H9 (cell line): ENCODE results near the gene ST8SIA5. TPM values are rescaled to one million over a fixed set of nuclear protein-coding genes. Genes with fewer than 3 reads are reported as not detected.

Experiments
- DNase-seq: peaks from one replicate; pipeline ENCODE4 v3.0.0-alpha.2; 2017
- H2AFZ ChIP-seq: one replicate; pipeline ENCODE4 v1.6.1; 2013; ENCODE audit warnings: mild to moderate bottlenecking, low read length, control low read depth, moderate library complexity
- H2AK5ac ChIP-seq: 2 replicates; pipeline ENCODE4 v1.6.1; 2013; ENCODE audit warnings: low read length, control low read depth, mixed read lengths; ENCODE audit not compliant: insufficient read length
- H2BK120ac ChIP-seq: one replicate; pipeline ENCODE4 v1.6.1; 2013; ENCODE audit warnings: low read depth, mild to moderate bottlenecking, low read length, control low read depth, inconsistent platforms; ENCODE audit not compliant: poor library complexity, severe bottlenecking
- H2BK12ac ChIP-seq: 2 replicates; pipeline ENCODE4 v1.6.1; 2013; ENCODE audit warnings: low read length, control low read depth, mixed read lengths, low read depth; ENCODE audit not compliant: insufficient read length
- H2BK15ac ChIP-seq: 2 replicates; pipeline ENCODE4 v1.6.1; 2013; ENCODE audit warnings: low read depth, low read length, control low read depth
- H2BK20ac ChIP-seq: one replicate; pipeline ENCODE4 v1.6.1; 2013; ENCODE audit warnings: low read depth, mild to moderate bottlenecking, low read length, control low read depth, inconsistent platforms; ENCODE audit not compliant: poor library complexity, severe bottlenecking
- H2BK5ac ChIP-seq: 2 replicates; pipeline ENCODE4 v1.6.1; 2013; ENCODE audit warnings: low read length, control low read depth, mixed read lengths; ENCODE audit not compliant: insufficient read length
- H3K14ac ChIP-seq: 2 replicates; pipeline ENCODE4 v1.6.1; 2013; ENCODE audit warnings: low read length, control low read depth; ENCODE audit not compliant: insufficient read depth
- H3K18ac ChIP-seq: 2 replicates; pipeline ENCODE4 v1.6.1; 2013; ENCODE audit warnings: low read depth, mild to moderate bottlenecking, mixed read lengths, low read length, control low read depth; ENCODE audit not compliant: insufficient read length
- H3K23ac ChIP-seq: 2 replicates; pipeline ENCODE4 v1.6.1; 2013; ENCODE audit warnings: low read length, control low read depth, mixed read lengths, low read depth; ENCODE audit not compliant: insufficient read length
- H3K23me2 ChIP-seq: 2 replicates; pipeline ENCODE4 v1.6.1; 2013; ENCODE audit warnings: low read depth, mild to moderate bottlenecking, mixed read lengths, low read length, control low read depth; ENCODE audit not compliant: insufficient read length, poor library complexity, severe bottlenecking
- H3K27ac ChIP-seq: 2 replicates; pipeline ENCODE4 v1.5.1; 2013; ENCODE audit warnings: low read length, control low read depth, mixed read lengths, low read depth; ENCODE audit not compliant: insufficient read length
- H3K27me3 ChIP-seq: 2 replicates; pipeline ENCODE4 v1.6.1; 2013; ENCODE audit warnings: low read length, control low read depth, inconsistent platforms; ENCODE audit not compliant: insufficient read depth
- H3K4ac ChIP-seq: 2 replicates; pipeline ENCODE4 v1.6.1; 2013; ENCODE audit warnings: low read depth, mild to moderate bottlenecking, control low read depth, inconsistent platforms, low read length, moderate library complexity
- H3K4me1 ChIP-seq: 2 replicates; pipeline ENCODE4 v1.6.1; 2013; ENCODE audit warnings: low read length, control low read depth, inconsistent platforms; ENCODE audit not compliant: insufficient read depth
- H3K4me2 ChIP-seq: 2 replicates; pipeline ENCODE4 v1.6.1; 2013; ENCODE audit warnings: low read length, control low read depth, mixed read lengths; ENCODE audit not compliant: insufficient read length, insufficient read depth
- H3K56ac ChIP-seq: 2 replicates; pipeline ENCODE4 v1.6.1; 2013; ENCODE audit warnings: low read depth, mild to moderate bottlenecking, mixed read lengths, low read length, control low read depth; ENCODE audit not compliant: insufficient read length
- H3K79me1 ChIP-seq: 2 replicates; pipeline ENCODE4 v1.6.1; 2013; ENCODE audit warnings: low read depth, mild to moderate bottlenecking, moderate library complexity, low read length, control low read depth, inconsistent platforms; ENCODE audit not compliant: insufficient read depth, poor library complexity, severe bottlenecking
- H3K79me2 ChIP-seq: 2 replicates; pipeline ENCODE4 v1.6.1; 2013; ENCODE audit warnings: low read length, control low read depth, inconsistent platforms; ENCODE audit not compliant: insufficient read depth
- H3K9ac ChIP-seq: 2 replicates; pipeline ENCODE4 v1.6.1; 2013; ENCODE audit warnings: low read length, control low read depth, mixed read lengths; ENCODE audit not compliant: insufficient read length; ENCODE audit errors: extremely low read depth
- H3K9me3 ChIP-seq: one replicate; pipeline ENCODE4 v1.6.1; 2013; ENCODE audit warnings: low read depth, low read length, inconsistent platforms; ENCODE audit not compliant: control insufficient read depth
- H3T11ph ChIP-seq: one replicate; pipeline ENCODE4 v1.6.1; 2013; ENCODE audit warnings: mild to moderate bottlenecking, low read length, control low read depth, inconsistent platforms
- H4K20me1 ChIP-seq: one replicate; pipeline ENCODE4 v1.6.1; 2013; ENCODE audit not compliant: control insufficient read depth, insufficient read length, insufficient read depth
- H4K5ac ChIP-seq: 2 replicates; pipeline ENCODE4 v1.6.1; 2013; ENCODE audit warnings: low read depth, mild to moderate bottlenecking, mixed read lengths, low read length, control low read depth; ENCODE audit not compliant: insufficient read length
- H4K8ac ChIP-seq: replicated peaks from 2 replicates; pipeline ENCODE4 v1.6.1; 2013; ENCODE audit warnings: low read length, control low read depth, mixed read lengths, low read depth; ENCODE audit not compliant: insufficient read length
- H4K91ac ChIP-seq: 2 replicates; pipeline ENCODE4 v1.6.1; 2013; ENCODE audit warnings: low read depth, mild to moderate bottlenecking, moderate library complexity, mixed read lengths, low read length, control low read depth; ENCODE audit not compliant: insufficient read length
- H3K27ac Mint-ChIP-seq, 3 experiments: 2 replicates in 2 of 3; 3 replicates in 1 of 3; pipeline ENCODE4 v1.8.0; 2020 to 2021; ENCODE audit warnings: mixed read lengths in 3 of 3, mild to moderate bottlenecking in 1 of 3, moderate library complexity in 1 of 3
- H3K27me3 Mint-ChIP-seq: 2 replicates; pipeline ENCODE4 v1.8.0; 2021; ENCODE audit warnings: low read depth, mild to moderate bottlenecking, moderate library complexity, mixed read lengths
- H3K36me3 Mint-ChIP-seq, 3 experiments: 2 replicates in 2 of 3; 3 replicates in 1 of 3; pipeline ENCODE4 v1.8.0; 2020 to 2021; ENCODE audit warnings: low read depth in 3 of 3, mixed read lengths in 3 of 3; ENCODE audit not compliant: insufficient read depth in 1 of 3
- H3K4me1 Mint-ChIP-seq, 2 experiments: 2 replicates each; pipeline ENCODE4 v1.8.0; 2020; ENCODE audit warnings: mixed read lengths in 2 of 2
- H3K4me3 Mint-ChIP-seq, 2 experiments: 2 replicates in 1 of 2; 3 replicates in 1 of 2; pipeline ENCODE4 v1.8.0; 2020 to 2021; ENCODE audit warnings: mild to moderate bottlenecking in 2 of 2, mixed read lengths in 2 of 2, moderate library complexity in 1 of 2
- H3K9me3 Mint-ChIP-seq, 2 experiments: 2 replicates in 1 of 2; 3 replicates in 1 of 2; pipeline ENCODE4 v1.8.0; 2020; ENCODE audit warnings: mild to moderate bottlenecking in 2 of 2, mixed read lengths in 2 of 2, moderate library complexity in 1 of 2
- WGBS: extraction: QIAGEN DNeasy Blood & Tissue Kit; methylation state at CpG from one replicate; pipeline ENCODE4 v1.1.7; 2013; ENCODE audit warnings: missing lambda C conversion rate, low lambda C conversion rate, mixed read lengths; ENCODE audit not compliant: insufficient read length; ENCODE audit errors: extremely low coverage; 5-methylcytosine and 5-hydroxymethylcytosine counted together
- total RNA-seq: library from RNA; stranded (reverse); gene quantifications from 2 replicates; pipeline ENCODE4 v1.2.1, GENCODE V29; 2021
- TF ChIP-seq, protein P1 (sequence below): fragments of 200-600 bp; sonication (generic); conservative IDR thresholded peaks from 3 replicates; pipeline ENCODE4 v1.8.0; 2021; ENCODE audit warnings: antibody characterized with exemption, mild to moderate bottlenecking

The ST8SIA5 gene
- total RNA-seq, 1 experiment from 2014 or later: 0.63 TPM

DNA sequence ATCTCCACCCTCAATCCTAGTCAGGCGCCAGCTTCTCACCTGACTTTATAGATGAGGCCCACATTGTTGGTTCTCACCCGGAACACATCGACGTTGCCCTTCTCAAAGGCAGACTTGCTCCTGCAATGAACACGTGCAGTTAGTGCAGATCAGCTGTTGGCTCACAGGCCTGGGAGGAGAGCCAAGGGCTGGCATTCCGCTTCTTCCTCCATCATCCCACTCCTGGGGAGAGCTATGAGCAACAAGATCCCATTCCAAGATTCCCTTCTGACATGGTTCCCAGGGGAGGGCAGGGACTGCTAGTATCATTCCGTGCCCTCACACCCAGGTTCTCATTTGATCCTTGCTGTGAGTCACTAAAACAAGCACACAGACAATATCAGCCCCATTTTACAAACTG is 114.9 kb downstream of the ST8SIA5 start:
- TF ChIP-seq, protein P1, sequence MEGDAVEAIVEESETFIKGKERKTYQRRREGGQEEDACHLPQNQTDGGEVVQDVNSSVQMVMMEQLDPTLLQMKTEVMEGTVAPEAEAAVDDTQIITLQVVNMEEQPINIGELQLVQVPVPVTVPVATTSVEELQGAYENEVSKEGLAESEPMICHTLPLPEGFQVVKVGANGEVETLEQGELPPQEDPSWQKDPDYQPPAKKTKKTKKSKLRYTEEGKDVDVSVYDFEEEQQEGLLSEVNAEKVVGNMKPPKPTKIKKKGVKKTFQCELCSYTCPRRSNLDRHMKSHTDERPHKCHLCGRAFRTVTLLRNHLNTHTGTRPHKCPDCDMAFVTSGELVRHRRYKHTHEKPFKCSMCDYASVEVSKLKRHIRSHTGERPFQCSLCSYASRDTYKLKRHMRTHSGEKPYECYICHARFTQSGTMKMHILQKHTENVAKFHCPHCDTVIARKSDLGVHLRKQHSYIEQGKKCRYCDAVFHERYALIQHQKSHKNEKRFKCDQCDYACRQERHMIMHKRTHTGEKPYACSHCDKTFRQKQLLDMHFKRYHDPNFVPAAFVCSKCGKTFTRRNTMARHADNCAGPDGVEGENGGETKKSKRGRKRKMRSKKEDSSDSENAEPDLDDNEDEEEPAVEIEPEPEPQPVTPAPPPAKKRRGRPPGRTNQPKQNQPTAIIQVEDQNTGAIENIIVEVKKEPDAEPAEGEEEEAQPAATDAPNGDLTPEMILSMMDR: no peak
- no peak overlapping the region for H3K9ac ChIP-seq
- no peak for DNase-seq
- no peak overlapping the region for H2BK120ac ChIP-seq
- no peak overlapping the region for H2BK5ac ChIP-seq
- H3T11ph ChIP-seq: no peak overlapping the region
- H3K56ac ChIP-seq: no peak overlapping the region
- no peaks in the 10 kb centered on the region for H3K79me1 ChIP-seq
- no peak overlapping the region for H3K4ac ChIP-seq
- H2BK20ac ChIP-seq: no peak overlapping the region
- H3K23me2 ChIP-seq: no peaks in the 10 kb centered on the region
- Mint-ChIP-seq H3K4me3 (no peak overlapping the region), H3K36me3 (no peaks in the 10 kb centered on the region), H3K4me1 (no peaks in the 10 kb centered on the region), H3K27ac (no peak overlapping the region), H3K27me3 (peaks cover 2% of the 10 kb centered on the region; the same call in 1 of the 2 replicates), H3K9me3 (no peaks in the 10 kb centered on the region)
- H3K79me2 ChIP-seq: no peaks in the 10 kb centered on the region
- no peak overlapping the region for H4K5ac ChIP-seq
- H3K4me1 ChIP-seq: no peaks in the 10 kb centered on the region
- H2BK12ac ChIP-seq: no peak overlapping the region
- H3K23ac ChIP-seq: no peak overlapping the region
- no peaks in the 10 kb centered on the region for H4K20me1 ChIP-seq
- H3K27me3 ChIP-seq: no peaks in the 10 kb centered on the region
- H3K14ac ChIP-seq: no peak overlapping the region
- no peak overlapping the region for H3K18ac ChIP-seq
- no peak overlapping the region for H3K27ac ChIP-seq
- H2AFZ ChIP-seq: no peak overlapping the region
- H2AK5ac ChIP-seq: no peak overlapping the region
- H3K9me3 ChIP-seq: no peaks in the 10 kb centered on the region
- no peak overlapping the region for H4K91ac ChIP-seq
- no peak overlapping the region for H3K4me2 ChIP-seq
- H4K8ac ChIP-seq: no peak overlapping the region
- no peak overlapping the region for H2BK15ac ChIP-seq
- no CpG with 5 or more reads among the region's 7 CpGs for WGBS
